Loucy (cell line): Measurements from ENCODE around the gene CCL25.

Source experiments
- H2AFZ ChIP-seq: fragments of 200-600 bp; sonication (generic); 2 replicates; pipeline ENCODE4 v1.6.0; 2016; ENCODE audit warnings: antibody characterized with exemption, mild to moderate bottlenecking, low read length, moderate library complexity
- H3F3A ChIP-seq: fragments of 200-600 bp; 2 replicates; pipeline ENCODE4 v1.6.0; 2016; ENCODE audit warnings: antibody characterized with exemption, low read depth, mild to moderate bottlenecking
- H3K27me3 ChIP-seq: fragments of 200-600 bp; sonication (generic); 2 replicates; pipeline ENCODE4 v1.6.1; 2014; ENCODE audit warnings: low read length, mild to moderate bottlenecking; ENCODE audit not compliant: insufficient read depth, poor library complexity, severe bottlenecking
- H3K36me3 ChIP-seq: fragments of 200-600 bp; sonication (generic); 2 replicates; pipeline ENCODE4 v1.6.1; 2016; ENCODE audit warnings: low read length; ENCODE audit not compliant: insufficient read depth
- H3K4me1 ChIP-seq: fragments of 200-600 bp; sonication (generic); 2 replicates; pipeline ENCODE4 v1.5.1; 2014; ENCODE audit warnings: low read length, mild to moderate bottlenecking; ENCODE audit not compliant: insufficient read depth, poor library complexity, severe bottlenecking
- H3K4me2 ChIP-seq: fragments of 200-600 bp; sonication (generic); 2 replicates; pipeline ENCODE4 v1.6.0; 2014; ENCODE audit warnings: antibody characterized with exemption, low read length, low read depth, mild to moderate bottlenecking; ENCODE audit not compliant: poor library complexity, severe bottlenecking
- H3K4me3 ChIP-seq: fragments of 200-600 bp; sonication (generic); 2 replicates; pipeline ENCODE4 v1.5.1; 2014; ENCODE audit warnings: low read length, mild to moderate bottlenecking, mixed read lengths; ENCODE audit not compliant: poor library complexity, severe bottlenecking
- H3K79me2 ChIP-seq: fragments of 200-600 bp; sonication (generic); 2 replicates; pipeline ENCODE4 v1.6.1; 2014; ENCODE audit warnings: low read length; ENCODE audit not compliant: insufficient read depth
- H3K9ac ChIP-seq: fragments of 200-600 bp; sonication (generic); 2 replicates; pipeline ENCODE4 v1.6.0; 2014; ENCODE audit warnings: mild to moderate bottlenecking, low read depth, low read length, moderate library complexity; ENCODE audit not compliant: poor library complexity, severe bottlenecking
- H3K9me2 ChIP-seq: fragments of 200-600 bp; sonication (generic); replicated peaks from 2 replicates; pipeline ENCODE4 v1.6.1; 2016; ENCODE audit warnings: low read depth, low read length, mixed read lengths
- H3K9me3 ChIP-seq: fragments of 200-600 bp; sonication (generic); 2 replicates; pipeline ENCODE4 v1.6.1; 2014; ENCODE audit warnings: mild to moderate bottlenecking, antibody characterized with exemption, low read length, low read depth; ENCODE audit not compliant: insufficient read depth
- H4K20me1 ChIP-seq: fragments of 200-600 bp; sonication (generic); 2 replicates; pipeline ENCODE4 v1.6.0; 2014; ENCODE audit warnings: antibody characterized with exemption, low read length, mild to moderate bottlenecking; ENCODE audit not compliant: insufficient read depth, poor library complexity, severe bottlenecking
- CTCF ChIP-seq: fragments of 200-600 bp; sonication (generic); conservative IDR thresholded peaks from 2 replicates; pipeline ENCODE4 v1.5.1; 2014; ENCODE audit warnings: mild to moderate bottlenecking, antibody characterized with exemption, low read length
- EZH2phosphoT487 ChIP-seq: fragments of 200-600 bp; IDR thresholded peaks from 2 replicates; pipeline ENCODE4 v1.6.1; 2018; ENCODE audit warnings: antibody characterized with exemption, mild to moderate bottlenecking, moderate library complexity, borderline replicate concordance

CCL25 gene

GRCh38 chr19:8085598-8086408 is 33.2 kb downstream of the CCL25 start:
- TF ChIP-seq CTCF: no peak
- TF ChIP-seq EZH2phosphoT487: no peak
- H3K9ac ChIP-seq: no peak overlapping the region
- H3K4me1 ChIP-seq: no peaks in the 10 kb centered on the region
- no peak overlapping the region for H2AFZ ChIP-seq
- H3K27me3 ChIP-seq: no peaks in the 10 kb centered on the region
- no peaks in the 10 kb centered on the region for H3K79me2 ChIP-seq
- H3F3A ChIP-seq: no peaks in the 10 kb centered on the region
- H3K4me2 ChIP-seq: no peak overlapping the region
- no peaks in the 10 kb centered on the region for H3K9me3 ChIP-seq
- no peaks in the 10 kb centered on the region for H3K36me3 ChIP-seq
- H4K20me1 ChIP-seq: no peaks in the 10 kb centered on the region
- H3K9me2 ChIP-seq: no peaks in the 10 kb centered on the region
- H3K4me3 ChIP-seq: no peak overlapping the region

GRCh38 chr19:8086849-8087248 is 34.3 kb downstream of the CCL25 start:
- H4K20me1 ChIP-seq: no peaks in the 10 kb centered on the region
- no peak overlapping the region for H3K4me3 ChIP-seq
- no peak overlapping the region for H2AFZ ChIP-seq
- H3K36me3 ChIP-seq: no peaks in the 10 kb centered on the region
- no peaks in the 10 kb centered on the region for H3F3A ChIP-seq
- H3K9me2 ChIP-seq: no peaks in the 10 kb centered on the region
- no peaks in the 10 kb centered on the region for H3K27me3 ChIP-seq
- H3K9ac ChIP-seq: no peak overlapping the region
- no peak overlapping the region for H3K4me2 ChIP-seq
- TF ChIP-seq CTCF (no peak), EZH2phosphoT487 (no peak)
- H3K4me1 ChIP-seq: no peaks in the 10 kb centered on the region
- no peaks in the 10 kb centered on the region for H3K79me2 ChIP-seq
- H3K9me3 ChIP-seq: no peaks in the 10 kb centered on the region

- Histone ChIP-seq H3K4me3 (no peak overlapping the region), H3K79me2 (no peaks in the 10 kb centered on the region), H4K20me1 (no peaks in the 10 kb centered on the region), H3K4me1 (no peaks in the 10 kb centered on the region), H3F3A (no peaks in the 10 kb centered on the region), H3K9me2 (no peaks in the 10 kb centered on the region), H3K27me3 (no peaks in the 10 kb centered on the region), H3K9me3 (no peaks in the 10 kb centered on the region), H2AFZ (no peak overlapping the region), H3K36me3 (no peaks in the 10 kb centered on the region), H3K4me2 (no peak overlapping the region), H3K9ac (no peak overlapping the region)
- TF ChIP-seq CTCF: no peak
These were observed 35.3 kb downstream of the CCL25 start for GRCh38 chr19:8087876-8088275.
